Stimulated activated CD4-positive, alpha-beta T cell treated with anti-CD3 and anti-CD28 coated beads, Interleukin-12 subunit alpha, Interleukin-12 subunit beta, amount 100 ng/mL, for 4 hours (primary cell): ENCODE measurements around the gene HPDL.

Experiments used
- DNase-seq: peaks from one replicate; pipeline ENCODE4 v3.0.0-alpha.2; 2020

HPDL gene

DNA sequence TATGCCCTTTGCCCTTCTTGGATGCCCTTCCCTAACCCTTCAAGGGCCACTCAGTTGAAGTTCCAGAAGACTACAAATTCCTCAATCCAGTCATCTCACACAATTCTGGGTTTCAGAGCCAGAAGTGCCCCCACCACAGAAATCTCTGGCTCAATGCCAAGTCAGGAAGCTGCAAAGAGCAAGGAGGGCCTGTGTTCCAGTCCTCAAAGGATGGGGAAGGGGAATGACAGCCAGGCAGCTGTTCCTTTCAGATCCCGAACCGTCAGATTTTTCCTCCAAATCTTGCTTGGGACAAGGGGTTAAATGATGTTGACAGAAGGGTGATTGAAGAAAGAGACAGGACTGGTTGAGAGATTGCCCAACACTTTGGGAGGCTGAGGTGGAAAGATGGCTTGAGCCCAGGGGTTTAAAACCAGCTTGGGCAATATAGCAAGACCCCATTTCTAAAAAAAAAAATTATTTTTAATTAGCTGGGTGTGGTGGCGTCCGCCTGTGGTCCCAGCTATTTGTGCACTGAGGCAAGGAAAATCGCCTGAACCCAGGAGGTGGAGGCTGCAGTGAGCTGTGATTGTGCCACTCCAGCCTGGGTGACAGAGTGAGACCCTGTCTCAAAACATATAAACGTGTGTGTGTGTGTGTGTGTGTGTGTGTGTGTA lies 716 bp upstream of the HPDL start:
- DNase-seq, result no peak

DNA sequence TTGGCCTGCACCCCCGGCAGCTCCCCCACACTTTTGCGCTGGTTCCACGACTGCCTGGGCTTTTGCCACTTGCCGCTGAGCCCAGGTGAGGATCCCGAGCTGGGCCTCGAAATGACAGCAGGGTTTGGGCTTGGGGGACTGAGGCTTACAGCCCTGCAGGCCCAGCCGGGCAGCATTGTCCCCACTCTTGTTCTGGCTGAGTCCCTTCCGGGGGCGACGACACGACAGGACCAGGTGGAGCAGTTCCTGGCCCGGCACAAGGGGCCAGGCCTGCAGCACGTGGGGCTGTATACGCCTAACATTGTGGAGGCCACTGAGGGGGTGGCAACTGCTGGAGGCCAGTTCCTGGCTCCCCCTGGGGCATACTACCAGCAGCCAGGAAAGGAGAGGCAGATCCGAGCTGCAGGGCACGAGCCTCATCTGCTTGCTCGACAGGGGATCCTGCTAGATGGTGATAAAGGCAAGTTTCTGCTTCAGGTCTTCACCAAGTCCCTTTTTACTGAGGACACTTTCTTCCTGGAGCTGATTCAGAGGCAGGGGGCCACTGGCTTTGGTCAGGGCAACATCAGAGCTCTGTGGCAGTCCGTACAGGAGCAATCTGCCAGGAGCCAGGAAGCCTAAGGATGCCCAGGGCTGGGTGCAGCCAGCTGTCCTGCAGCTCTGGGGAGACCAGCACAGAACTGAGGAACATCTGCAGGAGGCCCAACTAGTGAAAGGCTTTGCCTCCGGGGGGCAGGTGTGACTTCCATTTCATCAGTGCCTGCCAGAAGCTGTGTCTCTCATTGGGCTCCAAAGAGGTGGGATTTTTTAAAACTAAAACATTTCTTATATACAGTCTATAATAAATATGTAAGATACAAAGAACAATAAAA lies 1.2 kb downstream of the HPDL start:
- no peak for DNase-seq

GRCh38 chr1:45328680-45329079 lies 2.0 kb downstream of the HPDL start:
- DNase-seq, result no peak

- no peak for DNase-seq
These were observed 2.8 kb downstream of the HPDL start for GRCh38 chr1:45329445-45329844.

- DNase-seq, result no peak
These were observed 5.0 kb downstream of the HPDL start for GRCh38 chr1:45331436-45332345.

GRCh38 chr1:45332346-45332720 lies 5.6 kb downstream of the HPDL start:
- no peak for DNase-seq

DNA sequence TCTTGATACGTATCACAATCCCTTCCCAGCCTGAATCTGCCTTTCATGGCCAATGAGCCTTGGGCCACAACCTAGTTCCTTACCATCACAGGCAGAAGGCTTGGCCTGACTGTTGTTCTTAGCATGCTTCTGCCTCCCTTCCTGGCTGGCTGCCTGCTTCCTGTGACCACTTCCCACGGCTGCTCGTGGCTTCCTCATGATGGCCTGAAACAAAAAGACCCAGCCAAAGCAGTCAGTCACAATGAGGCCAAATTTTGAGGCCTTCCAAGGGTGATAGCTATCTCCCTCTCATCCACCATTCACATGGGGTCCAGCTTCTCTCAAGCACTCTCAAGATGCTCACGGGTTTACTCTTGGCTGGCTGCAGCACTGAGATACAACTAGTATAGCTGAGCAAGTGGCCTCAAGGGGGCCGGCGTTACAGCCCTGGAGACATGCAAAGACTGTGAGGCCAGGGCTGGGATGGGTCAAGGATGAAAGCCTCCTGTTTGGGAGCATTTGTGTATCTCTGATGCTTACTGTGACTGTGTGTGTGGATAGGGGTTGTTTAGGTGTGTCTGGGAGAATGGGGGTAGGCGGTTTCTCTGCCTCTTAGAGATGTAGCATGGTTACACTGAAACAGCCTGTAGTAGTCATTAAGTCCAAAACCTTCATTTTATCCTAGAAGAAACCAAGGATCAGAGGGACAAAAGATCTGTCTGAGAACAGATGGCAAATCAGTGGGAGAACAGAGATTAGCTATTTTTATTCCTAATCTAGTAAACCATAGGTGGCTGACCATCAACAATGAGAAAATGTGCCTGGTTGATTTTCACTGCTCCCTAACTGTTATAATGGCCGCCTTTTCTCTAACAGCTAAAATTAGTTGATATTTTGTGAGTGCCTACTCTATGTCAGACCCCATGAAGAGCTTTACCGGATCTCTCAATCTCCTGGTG lies 7.9 kb downstream of the HPDL start:
- DNase-seq, result no peak

- DNase-seq, result no peak
These were observed 9.2 kb downstream of the HPDL start for GRCh38 chr1:45335855-45336324.

GRCh38 chr1:45337630-45338325 lies 11.1 kb downstream of the HPDL start:
- DNase-seq, result no peak

DNA sequence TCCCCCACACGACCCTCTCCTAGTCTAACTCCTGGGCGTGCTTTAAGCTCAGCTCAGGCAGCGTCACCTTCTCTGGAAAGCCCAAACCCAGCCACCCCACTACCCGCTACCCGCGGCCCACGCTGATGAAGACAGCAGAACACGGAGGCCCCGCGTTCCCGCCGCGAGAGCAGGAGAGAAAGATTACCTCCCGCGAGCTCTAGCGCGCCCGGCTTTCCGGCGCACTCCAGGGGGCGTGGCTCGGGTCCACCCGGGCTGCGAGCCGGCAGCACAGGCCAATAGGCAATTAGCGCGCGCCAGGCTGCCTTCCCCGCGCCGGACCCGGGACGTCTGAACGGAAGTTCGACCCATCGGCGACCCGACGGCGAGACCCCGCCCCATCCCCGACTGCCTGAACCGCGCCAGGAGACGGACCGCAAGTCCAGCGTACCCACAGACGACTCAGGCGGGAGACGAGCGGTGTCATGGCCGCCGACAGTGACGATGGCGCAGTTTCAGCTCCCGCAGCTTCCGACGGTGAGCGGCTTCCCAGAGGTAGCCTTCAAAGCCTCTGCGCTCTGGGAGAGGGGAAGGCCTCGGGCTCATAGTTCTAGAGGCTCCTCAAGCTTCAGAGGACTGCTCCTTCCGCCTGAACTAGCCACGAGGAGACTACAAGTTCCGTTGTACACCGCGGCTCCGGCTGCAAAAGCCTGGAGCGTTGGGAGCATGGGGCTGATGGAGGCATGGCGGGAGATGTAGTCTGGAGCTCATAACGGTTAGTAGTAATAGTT lies 13.3 kb downstream of the HPDL start, which contains the start of the genes MUTYH and TOE1:
TSS of gene MUTYH (minus strand) at position 652 of the 770 bp plus-strand sequence. CDS start 5,935 bp downstream, outside the sequence.
TSS of gene TOE1 (plus strand) at position 382 of the 770 bp plus-strand sequence. CDS start at position 465, 83 bp downstream.
- peak; percentile 94 for DNase-seq

DNA sequence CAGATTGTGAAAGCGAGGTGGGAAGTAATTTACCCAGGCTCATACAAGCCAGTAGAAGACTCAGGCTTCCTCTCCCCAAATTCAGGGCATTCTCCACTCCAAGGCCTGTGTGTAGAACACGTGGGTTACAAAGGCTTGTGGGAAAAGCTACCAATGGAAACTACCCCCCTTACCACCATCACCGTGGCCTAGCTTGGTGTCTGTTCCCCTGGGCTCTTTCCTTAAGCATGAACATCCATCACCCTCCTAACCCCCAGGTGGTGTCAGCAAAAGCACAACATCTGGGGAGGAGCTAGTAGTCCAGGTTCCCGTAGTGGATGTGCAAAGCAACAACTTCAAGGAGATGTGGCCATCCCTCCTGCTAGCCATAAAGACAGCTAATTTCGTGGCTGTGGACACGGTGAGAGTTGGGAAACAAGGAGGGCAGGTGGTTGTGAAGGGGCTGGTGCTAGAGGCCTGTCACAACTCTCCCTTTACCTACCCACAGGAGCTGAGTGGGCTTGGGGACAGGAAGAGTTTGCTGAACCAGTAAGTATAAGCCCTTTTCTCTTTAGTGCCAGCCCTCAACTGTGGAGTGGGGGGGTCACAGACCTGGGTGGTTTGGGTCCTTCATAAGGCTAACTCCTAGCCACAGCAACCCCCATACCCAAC lies 14.2 kb downstream of the HPDL start:
- no peak for DNase-seq

DNA sequence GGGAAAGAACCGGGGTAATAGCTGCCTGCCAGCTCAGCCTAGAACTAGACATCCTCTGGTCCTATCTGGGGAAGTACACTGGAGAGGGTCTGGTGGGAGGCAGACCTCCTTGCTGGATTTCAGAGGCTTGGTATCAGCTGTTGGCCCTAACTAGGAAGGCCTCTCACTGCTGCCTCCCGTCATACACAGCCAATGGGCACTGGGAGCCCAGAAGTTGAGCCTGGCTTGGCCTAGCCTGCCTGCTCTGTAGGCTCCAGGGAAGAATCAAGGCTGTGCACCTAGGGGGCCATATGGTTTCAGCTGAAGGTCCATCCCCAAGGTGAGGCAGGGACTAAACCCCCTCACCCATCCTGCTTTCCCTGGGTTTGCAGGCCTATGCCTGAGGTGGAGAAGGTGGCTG lies 17.8 kb downstream of the HPDL start:
- no peak for DNase-seq

DNA sequence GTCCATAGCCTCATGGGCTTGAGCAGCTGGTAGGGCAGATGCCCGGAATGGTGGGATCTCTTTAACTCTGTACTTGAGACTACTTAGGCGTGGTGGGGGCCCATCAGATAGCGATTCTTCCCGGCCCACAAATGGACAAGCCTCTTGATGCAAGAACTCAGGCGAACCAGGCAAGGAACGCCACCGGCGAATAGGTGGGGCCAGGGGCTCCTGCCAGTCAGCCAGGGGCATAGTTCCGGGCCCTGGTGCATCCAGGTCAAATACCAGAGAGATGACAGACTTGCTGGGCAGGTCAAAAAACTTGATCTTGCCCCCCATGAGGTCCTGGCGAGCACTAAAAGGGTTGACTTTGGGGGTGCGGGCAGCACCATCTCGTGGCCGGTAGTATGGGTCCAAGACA lies 18.3 kb downstream of the HPDL start:
- no peak for DNase-seq

DNA sequence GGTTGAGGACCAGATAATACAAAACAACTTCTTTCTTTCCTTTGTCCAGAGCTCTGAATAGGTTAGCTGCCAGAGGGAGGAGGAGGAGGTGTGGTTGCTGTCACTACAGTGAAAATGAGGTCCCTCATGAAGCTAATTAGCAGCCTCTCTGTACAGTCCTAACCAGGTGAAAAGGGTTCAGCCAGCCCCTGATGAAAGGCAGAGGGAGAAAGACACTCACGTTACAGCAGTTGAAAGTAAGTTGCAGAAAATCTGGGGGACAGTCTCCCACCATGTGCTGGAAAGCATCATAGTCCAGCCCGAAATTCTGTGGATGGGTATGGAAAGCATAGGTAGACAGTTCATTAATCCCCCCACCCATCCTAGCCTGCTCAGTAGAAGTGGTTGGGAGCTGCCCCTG lies 19.8 kb downstream of the HPDL start:
- DNase-seq, result no peak

DNA sequence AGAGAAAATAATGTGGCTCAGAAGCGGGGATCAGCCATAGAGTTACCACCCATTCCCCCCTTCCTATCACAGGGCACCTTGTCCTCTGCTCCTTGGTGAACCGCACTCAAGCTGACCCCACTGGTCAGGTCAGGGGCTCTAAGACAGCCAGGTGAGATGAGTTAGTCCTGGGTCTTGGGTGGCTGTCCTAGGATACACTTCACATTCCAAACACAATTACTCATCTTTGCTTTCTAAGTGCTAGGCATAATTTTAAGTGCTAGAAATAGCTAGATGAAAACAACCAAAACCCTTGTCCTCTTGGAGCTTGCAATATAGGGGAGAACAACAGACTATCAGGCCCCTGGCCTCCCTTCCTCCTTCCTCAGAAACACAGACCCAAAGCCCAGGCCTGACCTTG lies 21.3 kb downstream of the HPDL start:
- no peak for DNase-seq

DNA sequence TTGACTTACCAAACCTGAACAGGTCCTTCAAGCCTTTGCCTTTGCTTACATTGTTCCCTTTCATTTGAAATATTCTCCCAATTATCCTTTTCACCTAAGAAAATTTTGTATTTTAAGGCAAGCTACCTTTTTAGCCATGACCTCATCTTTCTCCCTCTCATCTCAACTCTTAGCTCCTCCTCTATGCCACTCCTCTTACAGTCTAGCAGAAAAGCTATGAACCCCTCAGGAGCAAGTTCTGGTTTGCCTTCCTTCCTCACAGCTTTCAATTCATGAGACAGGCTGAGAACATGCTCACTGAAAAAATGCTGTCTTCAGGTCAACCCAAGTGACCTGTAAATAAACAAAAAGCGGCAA lies 21.9 kb downstream of the HPDL start:
- DNase-seq, result no peak

DNA sequence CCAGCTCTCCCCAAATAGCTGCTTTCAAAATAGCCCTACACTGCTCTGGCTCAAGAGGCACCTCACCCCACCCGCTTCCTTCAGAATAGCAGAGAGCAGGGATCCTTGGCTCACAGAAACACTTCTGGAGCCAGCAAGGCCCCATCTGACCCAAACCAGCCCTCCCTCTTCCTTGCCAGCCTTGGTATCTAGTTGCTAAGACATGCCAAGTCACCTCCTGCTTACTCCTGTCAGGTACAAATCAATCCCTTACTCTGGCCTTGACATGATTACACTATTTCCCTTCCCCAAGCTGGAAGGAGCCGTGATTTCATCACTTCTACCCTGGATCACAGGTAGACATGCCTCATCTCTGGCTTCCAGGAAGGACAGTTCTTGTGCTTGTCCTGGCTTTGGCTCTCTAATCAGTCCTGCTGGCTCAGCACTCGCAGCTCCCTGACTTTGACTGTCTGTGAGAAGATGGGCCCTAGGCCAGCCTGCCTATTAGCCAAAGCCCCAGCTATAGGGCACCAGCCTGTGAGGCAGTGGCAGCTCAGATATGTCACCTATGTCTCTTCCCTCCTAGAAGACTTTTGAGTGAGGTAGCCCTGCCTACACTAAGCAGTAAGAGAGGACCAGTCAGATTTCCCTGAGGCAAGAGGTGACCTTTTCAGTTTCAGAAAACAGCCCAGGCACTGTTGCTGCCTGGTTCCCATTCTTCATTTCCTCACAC lies 22.4 kb downstream of the HPDL start:
- DNase-seq, result no peak

GRCh38 chr1:45351508-45351907 lies 24.8 kb downstream of the HPDL start:
- no peak for DNase-seq

DNA sequence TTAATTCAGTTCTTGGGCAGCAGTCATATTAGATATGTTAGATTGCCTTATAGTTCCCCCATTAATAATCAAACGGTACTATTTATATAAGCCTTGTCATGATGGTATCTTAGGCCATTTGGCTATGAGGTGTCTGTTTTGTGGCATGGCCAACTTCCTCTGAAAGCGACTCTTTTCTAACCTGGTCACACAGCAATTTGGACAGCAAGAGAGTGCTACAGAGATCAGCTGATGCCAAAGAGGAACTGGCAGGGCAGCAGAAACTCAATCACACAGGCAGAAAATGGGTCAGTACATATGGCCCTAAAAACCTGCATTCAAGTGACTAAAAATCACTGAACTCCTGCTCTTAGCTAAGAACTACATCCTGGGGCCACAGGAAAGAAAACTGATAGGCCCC lies 27.0 kb downstream of the HPDL start:
- no peak for DNase-seq
